HG02870 (cell line): ENCODE measurements around the gene LRRC4B.

Source experiments
- ATAC-seq: cut with Tn5 transposase; IDR thresholded peaks from one replicate; pipeline ENCODE4 v1.9.1; 2021; ENCODE audit warnings: mild to moderate bottlenecking, moderate library complexity; ENCODE audit not compliant: unreplicated experiment

LRRC4B gene

GRCh38 chr19:50573741-50574461, 5.7 kb upstream of the LRRC4B start:
- ATAC-seq: no peak

GRCh38 chr19:50570997-50571396, 2.8 kb upstream of the LRRC4B start:
- ATAC-seq: no peak

- ATAC-seq: no peak
Observed at GRCh38 chr19:50569938-50570540, 1.8 kb upstream of the LRRC4B start.

GRCh38 chr19:50568728-50569698, 778 bp upstream of the LRRC4B start:
- ATAC-seq: no peak

GRCh38 chr19:50567052-50567841, 988 bp downstream of the LRRC4B start:
- ATAC-seq: no peak

- ATAC-seq: no peak
Observed at GRCh38 chr19:50565984-50566903, 2.0 kb downstream of the LRRC4B start.

- no peak for ATAC-seq
Observed at GRCh38 chr19:50564229-50565105, 3.8 kb downstream of the LRRC4B start.

- no peak for ATAC-seq
Observed at GRCh38 chr19:50563597-50563996, 4.6 kb downstream of the LRRC4B start.

GRCh38 chr19:50562996-50563395, 5.2 kb downstream of the LRRC4B start:
- ATAC-seq: no peak

- ATAC-seq: no peak
Observed at GRCh38 chr19:50562329-50562728, 5.9 kb downstream of the LRRC4B start.

- ATAC-seq: no peak
Observed at GRCh38 chr19:50559636-50560035, 8.6 kb downstream of the LRRC4B start.

GRCh38 chr19:50558449-50558848, 9.8 kb downstream of the LRRC4B start:
- ATAC-seq: no peak

GRCh38 chr19:50558039-50558438, 10.2 kb downstream of the LRRC4B start:
- no peak for ATAC-seq

GRCh38 chr19:50557009-50557613, 11.1 kb downstream of the LRRC4B start:
- ATAC-seq: no peak

- no peak for ATAC-seq
Observed at GRCh38 chr19:50556282-50557008, 11.8 kb downstream of the LRRC4B start.

GRCh38 chr19:50555450-50556281, 12.6 kb downstream of the LRRC4B start:
- ATAC-seq: no peak

GRCh38 chr19:50555033-50555432, 13.2 kb downstream of the LRRC4B start:
- ATAC-seq: no peak
